ENCODE results near the gene C11orf87. TPM values are rescaled to one million over a fixed set of nuclear protein-coding genes. Genes with fewer than 3 reads are reported as not detected.

Gene C11orf87
- 1 to 10 TPM in 1 of 4 donors, under 1 TPM in 1, not detected in 2; 0.09 to 5.9 TPM for total RNA-seq

DNA sequence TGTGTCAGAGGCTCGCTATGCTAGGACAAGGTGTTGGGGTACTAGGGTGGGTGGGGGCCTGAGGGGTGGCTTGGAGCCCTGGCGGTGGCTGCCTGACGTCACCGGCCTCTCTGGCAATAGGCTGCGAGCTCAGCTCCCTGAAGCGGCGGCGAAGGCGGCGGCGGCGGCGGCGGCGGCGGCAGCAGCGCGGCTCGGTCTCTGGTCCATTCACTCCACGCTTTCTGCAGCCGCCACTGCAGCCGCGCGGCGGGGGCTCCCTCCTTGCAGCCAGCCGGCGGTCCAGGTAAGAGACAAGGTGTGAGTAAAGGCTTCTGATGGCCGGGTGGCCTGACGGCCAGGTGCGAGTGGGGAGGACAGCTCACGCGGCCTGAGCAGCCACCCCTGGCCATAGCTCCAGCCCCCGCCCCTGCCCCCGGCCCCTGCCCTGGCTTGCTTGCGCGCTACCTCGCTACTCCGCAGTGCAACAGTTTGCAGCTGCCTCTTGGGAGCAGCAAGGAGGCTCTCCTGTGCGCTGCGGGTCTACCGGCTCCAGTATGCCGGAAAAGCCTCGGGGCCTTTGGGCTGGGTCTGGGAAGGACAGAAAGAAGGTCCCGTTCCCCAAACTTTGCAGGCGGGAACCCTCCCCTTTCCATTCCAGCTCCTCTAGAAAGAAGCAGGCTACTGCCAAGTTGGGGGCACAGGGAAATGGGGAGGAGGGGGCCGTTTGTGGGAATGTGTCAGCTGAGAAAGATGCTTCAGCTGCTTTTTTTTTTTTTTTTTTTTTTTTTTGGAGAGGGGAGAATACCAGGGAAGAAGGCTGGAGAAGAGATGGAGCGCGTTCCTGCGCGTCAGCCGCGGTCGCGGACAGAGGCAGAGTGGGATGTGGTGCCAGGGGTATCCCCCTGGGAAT lies at the start of gene C11orf87:
Gene C11orf87 (plus strand): TSS at position 210 of the 889 bp plus-strand sequence. CDS start 1,444 bp downstream, outside the sequence.
- no peak for DNase-seq
- Histone ChIP-seq H3K4me1 (peaks cover 0 to 5% of the 10 kb centered on the region in 2 donors), H3K27ac (no peak within 1 kb of the TSS), H3K4me3 (no peak within 1 kb of the TSS), H3K9me3 (no peaks in the 10 kb centered on the region), H3K27me3 (peaks cover 0 to 26% of the 10 kb centered on the region in 2 donors), H3K36me3 (no peaks in the 10 kb centered on the region)
- TF ChIP-seq POLR2A (IDR thresholded peaks at IDR 0.05), result no peak
- TF ChIP-seq, protein P1, sequence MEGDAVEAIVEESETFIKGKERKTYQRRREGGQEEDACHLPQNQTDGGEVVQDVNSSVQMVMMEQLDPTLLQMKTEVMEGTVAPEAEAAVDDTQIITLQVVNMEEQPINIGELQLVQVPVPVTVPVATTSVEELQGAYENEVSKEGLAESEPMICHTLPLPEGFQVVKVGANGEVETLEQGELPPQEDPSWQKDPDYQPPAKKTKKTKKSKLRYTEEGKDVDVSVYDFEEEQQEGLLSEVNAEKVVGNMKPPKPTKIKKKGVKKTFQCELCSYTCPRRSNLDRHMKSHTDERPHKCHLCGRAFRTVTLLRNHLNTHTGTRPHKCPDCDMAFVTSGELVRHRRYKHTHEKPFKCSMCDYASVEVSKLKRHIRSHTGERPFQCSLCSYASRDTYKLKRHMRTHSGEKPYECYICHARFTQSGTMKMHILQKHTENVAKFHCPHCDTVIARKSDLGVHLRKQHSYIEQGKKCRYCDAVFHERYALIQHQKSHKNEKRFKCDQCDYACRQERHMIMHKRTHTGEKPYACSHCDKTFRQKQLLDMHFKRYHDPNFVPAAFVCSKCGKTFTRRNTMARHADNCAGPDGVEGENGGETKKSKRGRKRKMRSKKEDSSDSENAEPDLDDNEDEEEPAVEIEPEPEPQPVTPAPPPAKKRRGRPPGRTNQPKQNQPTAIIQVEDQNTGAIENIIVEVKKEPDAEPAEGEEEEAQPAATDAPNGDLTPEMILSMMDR (IDR thresholded peaks at IDR 0.05), result no peak
- intact Hi-C loops (cut with DNase I; ENCODE audit: low total_unique reads), result no loop called here

DNA sequence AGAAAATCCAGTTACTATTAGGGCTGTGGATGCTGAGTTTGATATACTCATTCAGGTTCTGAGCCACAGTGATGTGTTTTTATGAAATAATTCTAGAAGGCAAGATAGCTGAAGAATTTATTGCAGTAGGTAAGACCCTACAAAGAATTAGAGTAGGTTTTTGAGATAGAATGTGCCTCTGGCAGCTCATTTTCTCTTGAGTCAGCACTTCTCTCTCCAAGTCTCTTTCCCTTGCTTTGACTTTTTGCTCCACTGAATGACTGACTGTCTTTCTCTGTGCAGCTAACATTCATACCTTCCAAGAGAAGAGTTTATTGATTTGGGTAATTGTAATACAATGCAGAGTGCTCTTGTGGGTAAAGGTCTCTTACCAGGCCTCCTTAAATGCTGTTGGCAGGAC lies 48.0 kb upstream of the C11orf87 start:
- TF ChIP-seq POLR2A (IDR thresholded peaks at IDR 0.05), result no peak
- TF ChIP-seq, protein P1 (IDR thresholded peaks at IDR 0.05), result no peak
- Histone ChIP-seq H3K4me3 (no peak overlapping the region), H3K4me1 (no peaks in the 10 kb centered on the region), H3K27ac (no peak overlapping the region), H3K36me3 (no peaks in the 10 kb centered on the region), H3K9me3 (no peaks in the 10 kb centered on the region), H3K27me3 (no peaks in the 10 kb centered on the region)
- intact Hi-C loops (cut with DNase I; ENCODE audit: low total_unique reads), result no loop called here
- DNase-seq, result no peak

DNA sequence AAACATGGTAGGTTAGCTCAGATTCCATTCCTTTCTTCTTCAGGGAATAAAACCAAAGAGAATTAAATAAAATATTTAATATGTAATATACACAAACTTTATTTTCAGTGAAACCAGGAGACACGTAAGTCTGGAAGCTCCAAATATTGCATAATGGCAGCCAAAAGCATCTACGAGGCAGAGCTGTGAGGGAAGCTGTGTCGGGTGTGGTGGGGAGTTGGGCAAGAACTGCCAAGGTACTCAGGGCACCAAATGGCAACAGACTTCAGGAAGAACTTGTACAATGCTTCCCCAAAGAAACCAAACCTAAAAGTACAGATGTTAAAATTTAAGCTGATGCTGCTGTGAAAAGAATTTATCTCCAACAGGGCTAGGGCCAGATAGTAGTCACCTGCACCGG lies 47.5 kb upstream of the C11orf87 start:
- intact Hi-C loops (cut with DNase I; ENCODE audit: low total_unique reads), result no loop called here
- no peak for DNase-seq
- TF ChIP-seq, protein P1 (IDR thresholded peaks at IDR 0.05), result no peak
- TF ChIP-seq POLR2A (IDR thresholded peaks at IDR 0.05), result no peak
- no peaks in the 10 kb centered on the region for H3K27me3 ChIP-seq
- H3K4me3 ChIP-seq, result no peak overlapping the region
- no peaks in the 10 kb centered on the region for H3K36me3 ChIP-seq
- H3K27ac ChIP-seq, result no peak overlapping the region
- H3K4me1 ChIP-seq, result no peaks in the 10 kb centered on the region
- no peaks in the 10 kb centered on the region for H3K9me3 ChIP-seq

GRCh38 chr11:109377039-109377742 lies 44.8 kb upstream of the C11orf87 start:
- TF ChIP-seq POLR2A (IDR thresholded peaks at IDR 0.05), result no peak
- TF ChIP-seq, protein P1 (IDR thresholded peaks at IDR 0.05), result no peak
- no peak overlapping the region for H3K4me3 ChIP-seq
- intact Hi-C loops (cut with DNase I; ENCODE audit: low total_unique reads), result no loop called here
- no peaks in the 10 kb centered on the region for H3K27me3 ChIP-seq
- H3K4me1 ChIP-seq, result no peaks in the 10 kb centered on the region
- no peaks in the 10 kb centered on the region for H3K36me3 ChIP-seq
- no peak for DNase-seq
- H3K9me3 ChIP-seq, result no peaks in the 10 kb centered on the region
- no peak overlapping the region for H3K27ac ChIP-seq

DNA sequence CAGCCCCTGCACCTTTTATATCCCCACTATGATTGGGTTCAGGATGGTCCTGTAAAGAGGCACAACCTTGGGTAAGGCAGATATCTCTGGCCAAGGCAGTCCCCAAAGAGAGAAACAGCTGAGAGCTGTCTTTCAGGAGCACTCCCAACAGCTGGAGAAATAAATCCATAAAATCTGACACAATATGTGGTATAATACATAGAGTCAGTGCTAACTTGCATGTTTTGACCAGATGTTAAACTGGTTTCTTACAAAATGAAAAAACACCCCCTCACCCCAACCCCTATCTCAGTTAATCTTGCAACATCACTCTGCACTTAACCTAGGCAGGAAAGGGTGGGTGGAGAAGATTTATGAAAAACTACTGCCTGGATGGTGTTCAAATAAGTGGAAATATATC lies 44.0 kb upstream of the C11orf87 start:
- TF ChIP-seq, protein P1 (IDR thresholded peaks at IDR 0.05), result no peak
- TF ChIP-seq POLR2A (IDR thresholded peaks at IDR 0.05), result no peak
- DNase-seq, result no peak
- Histone ChIP-seq H3K27ac (no peak overlapping the region), H3K27me3 (no peaks in the 10 kb centered on the region), H3K36me3 (no peaks in the 10 kb centered on the region), H3K4me3 (no peak overlapping the region), H3K4me1 (no peaks in the 10 kb centered on the region), H3K9me3 (no peaks in the 10 kb centered on the region)
- intact Hi-C loops (cut with DNase I; ENCODE audit: low total_unique reads), result no loop called here

Data from uterus (tissue), 4 donors.